RCC 7860 (cell line): ENCODE measurements around the gene CDC14A.

ENCODE experiments used
- DNase-seq: peaks from one replicate; pipeline ENCODE4 v3.0.0-alpha.2; 2015; ENCODE audit warnings: low spot score
- FAIRE-seq: peaks from 2 replicates; lab custom pipeline; 2012; peaks lifted over from hg19 to GRCh38; lab: Jason Lieb, UNC

CDC14A gene

DNA sequence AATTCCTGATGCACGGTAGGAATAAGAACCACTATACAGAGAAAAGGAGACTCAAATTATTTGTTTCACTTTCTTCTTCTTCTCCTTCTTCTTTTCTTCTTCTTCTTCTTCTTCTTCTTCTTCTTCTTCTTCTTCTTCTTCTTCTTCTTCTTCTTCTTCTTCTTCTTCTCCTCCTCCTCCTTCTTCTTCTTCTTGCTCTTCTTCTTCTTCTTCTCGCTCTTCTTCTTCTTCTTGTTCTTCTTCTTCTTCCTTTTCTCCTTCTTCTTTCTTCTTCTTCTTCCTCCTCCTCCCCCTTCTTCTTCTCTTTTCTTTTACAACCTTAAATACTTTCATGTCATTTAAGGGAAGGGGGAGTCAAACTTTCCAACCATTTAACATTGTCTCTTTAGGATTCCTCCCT, 174.6 kb downstream of the CDC14A start:
- no peak for DNase-seq
- no peak for FAIRE-seq

DNA sequence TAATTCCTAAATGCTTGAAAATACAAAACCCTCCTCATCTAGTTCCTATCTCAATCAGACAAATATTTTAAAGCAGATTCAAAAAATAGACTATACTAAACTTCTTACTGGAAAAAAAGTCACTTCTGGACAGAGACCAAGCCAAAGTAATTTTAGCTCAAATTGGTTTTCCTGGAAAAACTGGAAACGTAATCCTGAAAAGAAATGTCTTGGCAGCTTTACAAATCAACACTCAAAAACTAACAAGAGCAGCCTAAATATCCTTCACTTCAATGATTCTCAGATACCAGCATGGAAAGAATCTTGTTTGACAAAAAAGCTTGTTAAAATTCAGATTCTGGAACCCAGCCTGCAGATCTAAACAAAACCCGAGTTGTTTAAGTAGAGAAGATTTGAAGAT, 176.6 kb downstream of the CDC14A start:
- FAIRE-seq (no peak), DNase-seq (no peak)

DNA sequence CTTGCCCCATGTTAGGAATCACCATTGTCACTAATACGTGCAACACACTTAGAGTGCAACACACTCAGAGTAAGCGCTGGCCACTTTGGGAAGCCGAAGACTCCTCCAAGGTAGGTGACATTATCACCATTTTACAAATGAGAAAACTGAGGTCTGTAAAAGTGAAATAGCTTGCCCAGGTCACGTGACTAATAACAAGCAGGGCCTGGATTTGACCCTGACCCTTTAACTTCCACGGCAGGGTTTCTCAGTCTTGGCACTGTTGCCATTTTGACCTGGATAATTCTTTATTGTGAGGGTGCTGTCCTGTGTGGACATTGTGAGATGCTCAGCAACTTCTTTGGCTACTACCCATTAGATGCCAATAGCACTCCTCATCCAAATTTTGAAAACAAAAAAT, 177.8 kb downstream of the CDC14A start:
- DNase-seq (no peak), FAIRE-seq (no peak)

DNA sequence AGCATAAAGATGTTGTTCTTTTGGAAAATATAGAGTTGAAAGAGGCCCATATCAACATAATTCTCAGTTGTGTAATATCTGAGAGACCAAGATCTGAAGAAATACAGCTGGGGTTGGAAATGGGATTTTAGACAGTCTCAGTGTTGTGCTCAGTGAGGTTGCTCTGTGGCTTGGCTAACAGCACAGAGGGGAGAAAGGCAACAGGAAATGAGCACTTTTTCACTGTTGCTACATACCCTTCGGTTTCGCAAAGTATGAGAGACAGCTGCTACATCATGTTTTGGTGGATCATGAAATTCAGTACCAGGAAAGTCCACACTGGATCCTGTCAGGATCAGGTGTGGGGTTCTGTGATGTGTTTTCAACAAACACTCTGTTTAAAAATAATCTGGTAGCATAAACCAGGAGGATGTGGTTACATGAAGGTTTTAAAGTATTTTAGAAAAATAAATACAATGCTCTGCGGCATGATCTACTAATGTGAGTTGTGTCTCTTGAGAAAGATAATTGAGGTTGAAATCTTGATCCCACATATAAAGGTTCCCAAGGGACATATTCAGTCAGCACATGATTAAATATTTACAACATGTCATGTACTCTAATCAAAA, 178.7 kb downstream of the CDC14A start:
- FAIRE-seq, result no peak
- DNase-seq, result no peak

DNA sequence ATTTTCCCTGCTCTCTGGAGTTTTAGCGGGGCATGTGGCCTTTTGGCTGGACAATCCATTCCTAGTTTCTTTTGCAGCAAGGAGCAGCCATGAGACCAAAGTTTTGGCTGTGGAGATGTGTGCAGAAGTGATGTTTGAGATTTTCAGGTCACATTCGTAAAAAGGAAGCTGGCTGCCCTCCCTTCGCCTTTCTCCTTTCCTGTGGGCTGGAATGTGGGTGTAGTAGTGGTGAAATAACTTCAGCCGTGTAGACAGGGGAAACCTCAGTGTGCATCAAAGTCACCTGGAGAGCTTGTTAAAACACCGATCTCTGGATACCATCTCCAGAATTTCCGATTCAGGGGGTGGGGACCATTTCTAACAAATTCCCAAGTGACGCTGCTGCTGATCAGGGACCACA, 180.3 kb downstream of the CDC14A start:
- DNase-seq (no peak), FAIRE-seq (no peak)

DNA sequence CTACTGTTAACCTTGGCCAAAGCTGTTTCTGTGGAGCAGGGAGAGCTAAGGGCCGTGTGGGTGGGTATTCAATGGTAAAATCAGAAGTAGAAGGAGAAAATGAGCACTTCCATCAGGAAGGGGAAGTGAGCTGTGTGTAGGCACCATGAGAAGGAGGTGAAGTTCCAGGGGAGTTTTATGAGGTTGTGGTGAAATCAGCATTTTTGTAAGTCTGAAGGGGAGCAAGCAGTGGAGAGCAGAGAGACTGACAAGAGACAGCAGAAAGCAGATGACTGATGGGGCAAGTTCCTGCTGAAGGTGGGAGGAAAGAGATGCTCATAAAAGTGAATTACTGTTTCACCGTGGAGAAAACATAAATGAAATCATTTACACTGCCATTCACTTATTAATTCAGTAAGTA, 183.0 kb downstream of the CDC14A start:
- no peak for DNase-seq
- no peak for FAIRE-seq

DNA sequence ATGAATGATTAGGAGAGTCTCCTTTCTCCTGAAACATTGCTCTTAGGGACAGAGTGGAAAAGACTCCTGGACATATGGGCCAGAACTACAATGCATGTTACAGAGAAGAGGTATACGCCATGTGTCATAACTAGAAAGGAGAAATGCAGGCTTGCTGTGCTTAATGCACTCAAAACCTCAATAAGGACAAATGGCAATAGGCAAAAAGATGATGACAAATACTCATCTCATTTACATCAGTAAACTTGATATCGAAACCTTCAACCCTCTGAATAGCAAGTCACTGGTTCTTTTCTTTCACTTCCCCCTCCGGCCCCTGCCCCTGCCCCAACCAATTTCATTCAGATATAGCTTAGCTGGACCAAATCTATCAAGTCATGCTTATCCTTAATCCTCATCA, 183.7 kb downstream of the CDC14A start:
- DNase-seq (no peak), FAIRE-seq (no peak)

DNA sequence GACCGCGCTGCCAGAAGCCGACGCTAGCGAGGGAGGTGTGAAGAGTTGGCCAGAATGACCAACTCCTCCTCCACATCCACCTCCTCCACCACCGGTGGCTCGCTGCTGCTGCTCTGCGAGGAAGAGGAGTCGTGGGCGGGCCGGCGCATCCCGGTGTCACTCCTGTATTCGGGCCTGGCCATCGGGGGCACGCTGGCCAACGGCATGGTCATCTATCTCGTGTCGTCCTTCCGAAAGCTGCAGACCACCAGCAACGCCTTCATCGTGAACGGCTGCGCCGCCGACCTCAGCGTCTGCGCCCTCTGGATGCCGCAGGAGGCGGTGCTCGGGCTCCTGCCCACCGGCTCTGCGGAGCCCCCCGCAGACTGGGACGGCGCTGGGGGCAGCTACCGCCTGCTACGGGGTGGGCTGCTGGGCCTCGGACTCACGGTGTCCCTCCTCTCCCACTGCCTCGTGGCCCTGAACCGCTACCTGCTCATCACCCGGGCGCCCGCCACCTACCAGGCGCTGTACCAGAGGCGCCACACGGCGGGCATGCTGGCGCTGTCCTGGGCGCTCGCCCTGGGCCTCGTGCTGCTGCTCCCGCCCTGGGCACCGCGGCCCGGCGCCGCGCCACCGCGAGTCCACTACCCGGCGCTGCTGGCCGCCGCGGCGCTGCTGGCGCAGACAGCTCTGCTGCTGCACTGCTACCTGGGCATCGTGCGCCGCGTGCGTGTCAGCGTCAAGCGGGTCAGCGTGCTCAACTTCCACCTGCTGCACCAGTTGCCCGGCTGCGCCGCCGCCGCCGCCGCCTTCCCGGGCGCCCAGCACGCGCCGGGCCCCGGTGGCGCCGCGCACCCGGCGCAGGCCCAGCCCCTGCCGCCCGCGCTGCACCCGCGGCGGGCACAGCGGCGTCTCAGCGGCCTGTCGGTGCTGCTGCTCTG, 186.9 kb downstream of the CDC14A start:
- no peak for FAIRE-seq
- DNase-seq, result no peak

DNA sequence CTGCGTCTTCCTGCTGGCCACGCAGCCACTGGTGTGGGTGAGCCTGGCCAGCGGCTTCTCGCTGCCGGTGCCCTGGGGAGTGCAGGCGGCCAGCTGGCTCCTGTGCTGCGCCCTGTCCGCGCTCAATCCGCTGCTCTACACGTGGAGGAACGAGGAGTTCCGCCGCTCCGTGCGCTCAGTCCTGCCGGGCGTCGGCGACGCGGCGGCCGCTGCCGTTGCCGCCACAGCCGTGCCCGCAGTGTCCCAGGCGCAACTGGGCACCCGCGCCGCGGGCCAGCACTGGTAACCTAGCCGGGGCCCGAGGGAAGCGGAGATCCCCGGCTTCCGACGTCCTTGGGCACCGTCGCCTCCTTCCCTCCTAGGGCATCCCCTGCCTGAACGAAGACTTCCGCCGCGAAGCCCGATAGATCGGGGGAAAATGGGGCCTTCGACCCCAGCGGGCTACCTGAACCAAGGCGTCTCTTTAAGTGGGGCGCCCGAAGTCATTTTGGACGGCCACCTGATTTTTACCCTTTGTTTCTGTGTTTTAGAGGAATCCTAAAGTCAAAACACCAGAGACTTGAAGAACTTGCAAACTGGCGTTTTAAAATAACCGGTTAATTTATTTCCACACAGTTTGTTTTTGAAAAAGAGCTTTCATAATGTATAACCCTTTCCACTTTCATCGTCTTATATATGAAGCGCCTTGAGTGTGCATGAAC, 187.7 kb downstream of the CDC14A start:
- FAIRE-seq (no peak), DNase-seq (no peak)

DNA sequence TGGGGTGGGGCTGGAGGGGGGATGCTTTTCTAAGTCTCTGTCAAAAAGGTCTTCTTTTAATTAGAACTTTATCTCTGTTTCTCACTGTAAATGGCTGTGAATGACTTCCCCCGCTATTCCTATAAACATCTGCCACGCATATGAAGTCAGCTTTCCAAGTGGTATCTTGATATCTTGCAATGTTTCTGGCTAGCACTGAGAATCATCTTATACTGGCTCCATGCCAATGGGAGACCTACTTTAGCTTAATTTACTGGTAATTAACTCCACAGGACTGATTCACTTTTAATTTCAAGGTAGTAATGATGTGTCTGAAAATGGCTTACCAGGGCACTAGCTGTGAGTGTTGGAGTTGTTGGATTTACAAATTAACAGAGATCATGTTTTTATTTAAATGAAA, 190.0 kb downstream of the CDC14A start:
- DNase-seq, result no peak

DNA sequence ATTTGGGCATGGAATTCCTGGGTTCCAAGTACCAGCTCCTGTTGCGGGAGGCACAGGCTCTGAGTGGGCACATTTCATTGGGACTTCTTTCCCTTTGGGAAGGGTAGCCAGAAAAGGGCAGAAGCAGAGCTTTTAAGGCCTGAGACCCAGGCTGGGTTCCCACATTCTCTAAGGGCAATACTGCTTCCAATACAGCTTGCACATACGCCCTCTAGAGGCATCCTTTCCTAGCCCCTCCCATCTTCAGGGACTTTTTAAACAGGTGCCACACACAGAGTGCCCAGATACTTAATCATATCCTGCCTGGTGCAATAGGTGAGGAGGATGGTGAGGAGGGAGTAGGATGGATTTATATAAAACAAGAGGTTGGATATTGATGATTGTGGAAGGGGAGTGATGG, 191.3 kb downstream of the CDC14A start:
- DNase-seq (no peak), FAIRE-seq (no peak)

More for the DNA sequence above, 190.0 kb downstream of the CDC14A start:
- no peak for FAIRE-seq

DNA sequence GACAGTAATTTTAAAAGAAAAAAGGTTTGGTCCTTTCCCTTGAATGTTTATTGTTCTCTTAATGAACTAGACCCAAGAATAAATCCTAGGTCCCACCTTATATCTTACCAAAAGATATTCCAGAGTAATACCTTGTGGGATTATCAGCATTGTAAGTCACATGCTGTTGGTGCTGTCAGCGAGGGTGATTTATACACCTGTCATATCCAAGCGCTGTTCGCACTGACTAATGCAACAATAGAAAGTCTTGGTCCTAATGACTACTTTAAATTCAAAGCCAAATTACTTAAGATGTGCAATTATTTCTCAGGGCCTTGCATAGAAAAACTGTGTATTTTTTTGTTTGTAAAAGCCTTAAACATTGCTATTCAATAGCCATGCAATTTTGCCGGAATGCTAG, 192.5 kb downstream of the CDC14A start:
- DNase-seq, result no peak
- no peak for FAIRE-seq

DNA sequence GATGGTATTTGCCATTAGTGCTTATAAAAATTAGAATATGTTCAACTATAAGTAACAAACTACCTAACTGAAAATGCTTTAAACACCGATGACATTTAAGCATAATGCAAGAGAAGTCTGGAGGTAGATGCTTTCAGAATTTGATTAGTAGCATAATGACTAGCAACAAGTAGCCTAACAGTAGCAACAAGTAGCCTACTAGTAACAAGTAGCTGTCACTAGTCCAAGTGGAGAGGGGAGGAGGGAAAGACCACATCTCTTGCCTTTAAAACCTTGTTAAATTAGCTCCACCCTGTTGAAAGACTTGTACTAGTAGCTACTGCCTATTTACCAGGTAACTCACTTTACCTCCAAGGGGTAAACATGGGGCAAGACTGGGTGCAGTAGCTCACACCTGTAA, 193.5 kb downstream of the CDC14A start:
- FAIRE-seq, result no peak

DNA sequence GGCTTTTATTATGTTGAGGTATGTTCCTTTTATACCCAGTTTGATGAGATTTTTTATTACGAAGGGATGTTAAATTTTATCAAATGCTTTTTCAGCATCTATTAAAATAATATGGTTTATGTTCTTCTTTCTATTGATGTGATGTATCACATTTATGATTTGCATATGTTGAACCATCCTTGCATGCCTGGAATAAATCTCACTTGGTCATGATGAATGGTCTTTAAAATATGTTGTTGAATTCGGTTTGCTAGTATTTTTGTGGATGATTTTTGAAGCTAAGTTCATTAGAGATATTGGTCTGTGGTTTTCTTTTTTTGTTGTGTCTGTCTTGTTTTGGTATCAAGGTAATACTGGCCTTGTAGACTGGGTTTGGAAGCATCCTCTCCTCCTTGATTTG, 199.7 kb downstream of the CDC14A start:
- no peak for FAIRE-seq
- no peak for DNase-seq

More for the DNA sequence above, 193.5 kb downstream of the CDC14A start:
- no peak for DNase-seq

DNA sequence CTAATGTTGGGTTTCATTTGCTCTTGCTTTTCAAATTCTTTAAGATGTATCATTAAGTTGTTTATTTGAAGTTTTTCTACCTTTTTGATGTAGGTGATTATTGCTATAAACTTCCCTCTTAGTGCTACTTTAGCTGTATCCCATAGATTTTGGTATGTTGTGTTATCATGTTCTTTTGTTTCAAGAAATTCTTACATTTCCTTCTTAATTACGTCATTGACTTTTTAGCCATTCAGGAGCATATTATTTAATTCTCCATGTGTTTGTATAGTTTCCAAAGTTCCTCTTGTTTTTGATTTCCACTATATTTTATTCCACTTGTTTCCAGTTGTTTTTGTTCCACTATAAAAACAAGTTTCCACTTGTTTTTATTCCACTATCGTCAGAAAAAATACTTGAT, 200.6 kb downstream of the CDC14A start:
- DNase-seq, result no peak
- no peak for FAIRE-seq

DNA sequence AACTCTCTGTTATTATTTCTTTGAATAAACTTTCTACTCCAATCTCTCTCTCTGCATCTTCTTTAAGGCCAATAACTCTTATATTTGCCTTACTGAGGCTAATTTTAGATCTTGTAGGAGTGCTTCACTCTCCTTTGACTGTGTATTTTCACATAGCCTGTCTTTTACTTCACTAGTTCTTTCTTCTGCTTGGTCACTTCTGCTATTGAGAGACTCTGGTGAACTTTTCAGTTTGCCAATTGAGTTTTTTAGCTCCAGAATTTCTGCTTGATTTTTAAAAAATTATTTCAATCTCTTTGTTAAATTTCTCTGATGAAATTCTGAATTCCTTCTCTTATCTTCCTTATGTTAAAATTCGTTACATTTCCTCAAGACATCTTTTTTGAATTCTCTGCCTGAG, 203.9 kb downstream of the CDC14A start:
- FAIRE-seq (no peak), DNase-seq (no peak)

DNA sequence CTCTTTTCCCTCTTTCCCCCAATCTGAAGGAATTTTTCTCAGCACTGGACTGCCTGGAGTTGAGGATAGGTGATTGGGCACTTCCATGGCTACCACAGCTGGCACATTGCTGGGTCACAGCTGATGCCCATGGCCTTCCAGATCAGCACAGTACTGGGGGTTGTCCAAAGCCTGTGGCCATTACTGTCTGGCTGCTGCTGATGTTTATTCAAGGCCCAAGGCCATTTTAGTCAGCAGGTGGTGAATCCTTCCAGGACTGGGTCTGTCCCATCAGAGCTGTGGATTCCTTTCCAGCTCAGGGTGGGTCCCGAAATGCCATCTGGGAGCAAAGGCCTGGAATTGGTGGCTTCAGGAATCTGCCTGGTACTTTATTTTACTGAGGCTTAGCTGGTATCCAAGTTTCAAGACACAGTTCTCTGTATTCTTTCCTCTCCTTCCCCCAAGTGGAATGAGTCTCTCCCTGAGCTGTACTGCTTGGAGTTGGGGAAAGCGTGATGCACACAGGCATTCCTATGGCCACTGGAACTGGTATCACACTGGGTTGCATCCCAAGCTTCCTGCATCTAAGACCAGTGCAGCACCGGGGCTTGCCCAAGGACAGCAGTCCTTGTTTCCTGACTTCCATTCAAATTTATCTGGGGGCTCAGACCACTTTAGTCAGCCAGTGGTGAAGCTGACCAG, 204.8 kb downstream of the CDC14A start:
- no peak for FAIRE-seq
- no peak for DNase-seq

DNA sequence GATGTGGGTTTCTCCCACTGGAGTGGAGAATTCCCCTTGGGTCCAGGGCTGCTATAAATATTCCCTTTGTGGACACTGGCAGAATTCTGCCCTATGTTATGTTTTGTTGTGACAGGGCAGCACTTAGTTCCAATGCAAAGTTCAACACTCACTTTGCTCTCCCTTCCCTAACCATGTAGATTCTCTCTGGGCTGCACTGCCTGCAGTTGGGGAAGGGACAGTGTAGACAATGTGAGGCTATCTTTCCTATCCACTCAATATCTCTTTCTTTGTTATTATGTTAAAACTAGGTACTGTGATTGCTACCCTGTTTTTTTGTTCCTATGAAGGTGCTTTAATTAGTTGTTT, 205.3 kb downstream of the CDC14A start:
- FAIRE-seq (no peak), DNase-seq (no peak)

DNA sequence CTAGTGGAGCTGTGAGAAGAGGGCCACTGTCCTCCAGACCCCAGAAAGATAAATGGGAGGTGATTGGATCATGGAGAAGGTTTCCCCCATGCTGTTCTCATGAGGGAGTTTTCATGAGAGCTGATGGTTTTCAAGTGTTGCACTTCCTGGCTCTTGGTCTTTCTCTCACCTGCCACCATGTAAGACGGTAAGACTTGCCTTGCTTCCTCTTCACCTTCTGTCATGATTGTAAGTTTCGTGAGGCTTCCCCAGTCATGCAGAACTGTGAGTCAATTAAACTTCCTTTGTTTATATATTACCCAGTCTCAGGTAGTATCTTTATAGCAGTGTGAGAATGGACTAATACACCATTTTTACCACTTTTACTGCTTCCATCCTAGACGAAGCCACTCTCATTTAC, 213.2 kb downstream of the CDC14A start:
- DNase-seq (no peak), FAIRE-seq (no peak)

DNA sequence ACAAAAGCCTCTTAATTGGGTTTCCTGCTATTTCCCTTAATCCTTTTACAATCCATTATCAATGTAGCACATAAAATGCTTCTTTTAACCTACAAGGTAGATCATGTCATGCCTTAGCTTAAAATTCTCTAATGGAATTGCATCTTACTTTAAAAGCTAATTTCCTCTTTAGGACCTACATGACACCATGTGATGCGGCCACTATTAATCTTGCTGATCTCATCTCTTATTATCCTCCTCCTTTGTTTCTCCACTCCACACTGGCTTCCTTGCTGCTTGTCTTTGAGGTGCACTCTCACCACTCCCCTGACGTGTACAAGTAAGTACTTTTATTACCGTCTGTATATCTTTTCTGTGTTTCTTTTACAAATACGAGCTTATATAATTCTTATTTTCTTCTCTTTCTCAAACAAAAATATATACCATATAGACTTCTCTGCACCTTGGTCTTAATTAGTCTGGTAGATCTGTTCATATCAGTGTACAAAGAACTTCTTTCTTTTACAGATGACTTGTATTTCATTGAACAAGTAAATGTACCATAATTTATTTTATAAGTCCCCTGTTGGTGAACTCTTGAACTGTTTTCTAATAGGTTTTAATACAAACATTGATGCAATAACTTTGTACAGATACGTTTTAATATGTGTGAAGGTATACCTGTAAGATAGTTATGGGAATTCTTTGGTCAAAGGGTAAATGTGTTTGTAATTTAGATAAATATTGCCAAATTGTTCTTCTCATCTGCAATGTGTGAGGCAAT, 213.8 kb downstream of the CDC14A start:
- FAIRE-seq, result no peak

DNA sequence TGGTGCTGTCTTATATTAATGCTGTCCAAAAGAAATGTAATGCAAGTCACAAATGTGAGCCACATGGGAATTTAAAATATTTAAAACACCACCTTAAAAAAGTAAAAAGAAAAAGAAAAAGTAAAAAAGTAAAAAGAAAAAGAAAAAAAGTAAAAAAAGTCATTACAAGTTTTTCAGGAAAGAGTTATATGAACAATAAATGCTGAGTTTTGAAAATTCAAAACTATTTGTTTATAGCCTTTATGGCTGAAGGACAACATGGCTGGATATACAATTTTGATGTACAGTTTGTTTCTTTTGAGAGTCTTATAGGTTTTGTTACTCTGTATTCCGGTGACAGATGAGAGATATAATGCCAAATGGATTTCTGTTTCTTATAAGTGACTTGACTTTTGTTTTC, 214.8 kb downstream of the CDC14A start:
- DNase-seq (no peak), FAIRE-seq (no peak)

More for the DNA sequence above, 213.8 kb downstream of the CDC14A start:
- no peak for DNase-seq
